ENCODE data around the gene DUSP1.

Gene DUSP1

GRCh38 chr5:172743112-172743959 lies 27.7 kb downstream of the DUSP1 start:
- no peak for DNase-seq (ENCODE audit: low spot score)

DNA sequence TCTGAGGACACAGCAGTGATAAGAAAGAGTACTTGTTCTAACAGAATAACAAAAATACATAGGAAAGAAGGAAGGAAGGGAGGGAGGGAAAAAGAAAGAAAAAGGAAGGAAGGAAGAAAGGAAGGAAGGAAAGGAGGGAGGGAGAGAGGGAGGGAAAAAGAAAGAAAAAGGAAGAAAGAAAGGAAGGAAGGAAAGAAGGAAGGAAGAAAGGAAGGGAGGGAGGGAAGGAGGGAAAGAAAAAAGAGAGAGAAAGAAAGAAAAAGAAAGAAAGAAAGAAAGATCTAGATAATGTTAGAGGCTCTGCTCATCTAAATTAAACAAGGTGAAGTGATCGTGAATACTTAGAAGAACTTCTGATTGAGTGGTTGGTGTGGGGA lies 29.8 kb downstream of the DUSP1 start:
- DNase-seq (ENCODE audit: low spot score) = no peak

GRCh38 chr5:172740428-172741205 lies 30.4 kb downstream of the DUSP1 start:
- DNase-seq (ENCODE audit: low spot score) = no peak

- DNase-seq (ENCODE audit: low spot score) = no peak
Observed at GRCh38 chr5:172739375-172739774, 31.6 kb downstream of the DUSP1 start.

- no peak for DNase-seq (ENCODE audit: low spot score)
Observed at GRCh38 chr5:172736508-172737135, 34.4 kb downstream of the DUSP1 start.

DNA sequence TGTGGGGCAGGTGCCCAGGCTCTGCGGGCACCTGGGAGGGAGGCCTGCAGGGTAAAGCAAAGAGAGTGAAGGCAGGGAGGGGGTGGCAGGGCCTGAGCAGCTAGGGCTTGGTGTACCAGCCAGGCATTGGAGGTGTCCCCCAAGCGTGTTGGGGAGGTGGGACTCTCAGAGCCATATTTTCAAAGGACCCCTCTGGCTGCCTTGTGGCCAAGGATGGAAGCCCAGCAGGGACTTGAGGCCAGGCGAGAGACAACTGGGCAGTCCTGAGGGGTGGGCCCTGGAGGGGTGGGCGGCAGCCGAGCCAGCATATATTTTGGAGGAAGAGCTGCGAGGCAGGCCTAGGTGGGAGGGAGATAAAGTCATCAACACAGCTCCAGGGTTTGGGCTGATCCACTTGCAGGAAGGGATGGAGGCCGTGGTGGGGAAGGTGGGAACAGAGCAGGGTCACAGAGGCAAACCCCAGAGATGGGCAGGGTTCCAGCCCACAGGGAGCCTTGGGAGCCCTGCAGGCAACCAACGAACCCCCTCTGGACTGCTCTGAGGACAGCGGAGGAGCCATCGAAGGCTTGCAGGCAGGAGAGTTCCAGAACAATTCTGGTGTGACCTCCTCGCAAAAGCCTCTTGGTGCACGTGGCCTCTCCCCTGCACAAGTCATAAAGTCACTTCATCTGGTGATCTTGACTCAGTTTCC lies 35.7 kb downstream of the DUSP1 start:
- DNase-seq (ENCODE audit: low spot score) = no peak

DNA sequence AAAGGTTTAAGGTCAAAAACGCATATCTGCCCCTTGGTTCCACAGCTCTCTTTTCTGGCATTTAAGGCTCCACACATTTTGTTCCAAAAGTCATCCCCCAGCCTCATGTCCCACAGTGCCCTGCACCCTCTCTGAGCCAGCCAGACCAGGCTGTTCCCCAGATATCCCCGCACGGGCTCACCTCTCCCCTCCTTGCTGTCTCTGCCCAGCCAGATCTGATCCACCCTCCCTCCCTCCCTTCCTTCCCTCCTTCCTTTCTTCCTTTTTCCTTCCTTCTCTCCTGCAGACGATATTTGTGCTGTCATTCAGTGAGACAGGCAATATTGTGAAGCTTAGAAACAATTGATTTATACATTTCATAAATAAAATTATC lies 37.0 kb downstream of the DUSP1 start:
- DNase-seq (ENCODE audit: low spot score) = no peak

GRCh38 chr5:172733131-172733973 lies 37.6 kb downstream of the DUSP1 start:
- no peak for DNase-seq (ENCODE audit: low spot score)

DNA sequence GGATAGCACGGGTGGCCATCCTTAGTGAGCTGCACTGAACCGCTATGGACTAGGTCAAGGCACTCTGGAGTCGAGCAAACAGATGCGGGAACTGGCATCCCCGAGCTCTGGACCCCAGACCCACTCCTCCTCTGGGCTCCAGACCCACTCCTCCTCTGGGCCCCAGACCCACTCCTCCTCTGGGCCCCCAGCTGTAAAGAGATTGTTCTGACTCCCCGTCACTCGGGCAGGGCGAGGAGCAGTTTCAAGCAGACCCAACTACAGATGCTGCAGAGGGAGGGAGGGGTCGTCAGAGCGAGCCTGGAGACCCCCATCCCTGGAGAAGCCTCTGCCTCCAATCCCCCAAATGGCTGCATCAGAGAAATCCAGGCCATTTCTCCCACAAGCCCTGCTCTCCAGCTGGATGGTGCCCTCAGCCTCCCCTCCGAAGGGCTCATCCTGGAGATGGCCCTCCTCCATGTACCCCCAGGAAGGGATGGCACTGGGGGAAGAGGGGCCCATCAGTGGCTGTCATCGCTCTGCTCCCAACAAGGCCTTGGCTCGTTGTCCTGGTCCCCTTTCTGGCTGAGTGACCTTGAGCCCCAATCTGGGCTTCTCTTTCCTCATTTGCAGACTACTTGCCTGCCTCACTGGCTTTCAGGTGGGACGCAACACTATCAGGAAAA lies 38.7 kb downstream of the DUSP1 start:
- no peak for DNase-seq (ENCODE audit: low spot score)

- DNase-seq (ENCODE audit: low spot score) = no peak
Observed at GRCh38 chr5:172731680-172732074, 39.3 kb downstream of the DUSP1 start.

DNA sequence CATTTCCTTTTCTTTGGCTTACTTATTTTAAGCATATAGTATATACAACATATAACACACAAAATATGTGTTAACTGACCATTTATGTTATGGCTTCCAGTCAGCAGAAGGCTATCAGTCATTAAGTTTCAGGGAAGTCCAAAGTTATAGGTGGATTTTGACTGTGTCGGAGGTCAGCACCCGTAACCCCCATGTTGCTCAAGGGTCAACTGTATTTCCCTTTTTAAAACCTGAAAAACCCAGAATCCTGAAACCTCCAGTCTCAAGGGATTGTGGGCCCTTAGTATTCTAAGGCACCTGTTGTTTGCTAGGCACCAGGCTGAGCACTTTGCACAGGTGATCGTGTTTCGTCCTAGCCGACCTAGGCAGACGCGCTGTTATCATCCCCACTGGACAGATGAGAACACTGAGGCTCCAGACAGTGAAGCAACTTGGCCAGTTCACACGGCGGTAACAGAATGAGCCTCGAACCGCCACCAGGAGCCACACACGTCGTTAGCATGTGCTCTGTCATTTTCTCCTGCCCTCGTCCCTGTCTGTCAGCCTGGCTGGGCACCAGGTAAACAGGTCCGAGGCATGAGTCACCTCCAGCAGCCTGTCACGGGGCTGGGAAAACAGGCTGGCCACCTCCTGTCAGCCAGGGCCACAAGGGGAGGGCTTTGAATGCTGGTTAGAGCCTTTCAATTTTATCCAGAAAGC lies 39.9 kb downstream of the DUSP1 start:
- DNase-seq (ENCODE audit: low spot score) = no peak

DNA sequence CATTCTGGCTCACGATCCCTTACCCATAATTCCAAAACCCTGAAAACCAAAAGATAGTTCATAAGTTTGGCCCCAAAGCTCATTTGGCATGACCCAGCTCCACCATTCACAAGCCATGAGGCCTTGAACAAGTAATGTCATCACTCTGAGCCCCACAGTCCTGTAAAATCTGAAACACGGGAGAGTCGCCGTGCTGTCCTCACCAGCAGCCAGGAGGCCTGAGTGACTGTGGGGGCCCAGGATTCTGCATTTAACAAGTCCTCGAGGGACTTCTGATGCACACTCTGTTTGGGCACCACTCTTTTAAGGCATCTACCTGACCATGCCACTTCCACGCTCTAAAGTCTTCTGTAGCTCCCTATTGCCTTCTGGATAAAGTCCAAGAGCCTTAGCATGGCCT lies 40.8 kb downstream of the DUSP1 start:
- DNase-seq (ENCODE audit: low spot score) = no peak

GRCh38 chr5:172729588-172729987 lies 41.4 kb downstream of the DUSP1 start:
- DNase-seq (ENCODE audit: low spot score) = no peak

GRCh38 chr5:172728481-172729241 lies 42.3 kb downstream of the DUSP1 start:
- DNase-seq (ENCODE audit: low spot score) = no peak

GRCh38 chr5:172727551-172727950 lies 43.4 kb downstream of the DUSP1 start:
- no peak for DNase-seq (ENCODE audit: low spot score)

GRCh38 chr5:172726966-172727365 lies 44.0 kb downstream of the DUSP1 start:
- DNase-seq (ENCODE audit: low spot score) = no peak

DNA sequence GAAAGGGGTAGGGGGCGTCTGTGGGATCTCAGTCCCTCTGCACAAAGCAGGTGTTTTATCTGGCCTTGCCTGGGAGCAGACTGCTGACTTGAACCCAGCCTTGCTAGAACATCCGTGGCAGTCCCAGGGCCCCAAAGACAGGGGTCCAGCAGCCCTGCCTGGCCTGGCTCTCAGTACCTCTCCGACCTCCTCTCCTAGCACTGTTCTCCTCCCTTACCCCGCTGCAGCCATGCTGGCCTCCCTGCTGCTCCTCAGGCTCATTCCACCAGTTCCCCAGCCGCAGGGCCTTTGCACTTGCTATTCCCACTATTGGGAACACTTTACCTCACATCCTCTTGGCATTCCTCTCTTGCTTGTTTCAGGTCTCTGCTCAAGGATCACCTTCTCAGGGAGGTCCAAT lies 45.2 kb downstream of the DUSP1 start:
- no peak for DNase-seq (ENCODE audit: low spot score)

DNA sequence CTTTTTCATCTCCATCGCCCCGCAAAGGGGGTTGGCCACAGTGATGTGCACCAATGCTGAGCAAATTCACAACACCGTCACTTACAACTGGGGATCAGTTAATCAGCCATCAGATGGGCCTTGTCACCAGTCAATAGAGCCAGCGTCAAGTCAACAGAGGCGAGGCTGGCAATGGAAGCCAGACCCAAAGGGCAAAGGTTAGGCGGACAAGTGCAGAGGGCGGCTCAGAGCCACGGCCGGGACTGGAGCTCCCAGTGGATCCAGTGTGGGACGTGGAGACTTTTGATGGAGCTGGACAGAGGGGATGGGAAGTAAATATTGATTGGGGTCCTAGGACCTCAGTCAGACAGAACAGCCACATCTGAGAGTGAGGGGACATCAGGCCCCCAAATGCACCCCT lies 45.7 kb downstream of the DUSP1 start:
- no peak for DNase-seq (ENCODE audit: low spot score)

Data from COLO829 (cell line).